GM12801 (cell line): ENCODE measurements around the gene SIAH2.

Experiments
- CTCF ChIP-seq: IDR thresholded peaks from one replicate; pipeline ENCODE4 v1.5.1; 2011; ENCODE audit warnings: control low read depth; ENCODE audit not compliant: insufficient read length; ENCODE audit errors: extremely low read depth

Gene SIAH2

GRCh38 chr3:150723946-150724345, 39.0 kb downstream of the SIAH2 start:
- no peak for TF ChIP-seq CTCF

- no peak for TF ChIP-seq CTCF
Observed at GRCh38 chr3:150722267-150722666, 40.7 kb downstream of the SIAH2 start.

GRCh38 chr3:150721285-150722130, 41.5 kb downstream of the SIAH2 start:
- no peak for TF ChIP-seq CTCF

GRCh38 chr3:150720444-150720843, 42.5 kb downstream of the SIAH2 start:
- no peak for TF ChIP-seq CTCF

- no peak for TF ChIP-seq CTCF
Observed at GRCh38 chr3:150710097-150710496, 52.9 kb downstream of the SIAH2 start.

GRCh38 chr3:150703756-150704344, 59.1 kb downstream of the SIAH2 start, which contains the start of gene ERICH6:
TSS of gene ERICH6 (minus strand) at chr3:150703920. CDS start at chr3:150703898, 22 bp downstream.
- no peak for TF ChIP-seq CTCF

GRCh38 chr3:150703299-150703755, 59.6 kb downstream of the SIAH2 start:
- no peak for TF ChIP-seq CTCF
